ENCODE data around the gene SUMO4. TPM values are rescaled to one million over a fixed set of nuclear protein-coding genes. Genes with fewer than 3 reads are reported as not detected.

SUMO4 gene
- polyA plus RNA-seq, 2 of the 4 experiments (the other 2 are of a cell fraction), result 0.18 TPM; not detected in 1

DNA sequence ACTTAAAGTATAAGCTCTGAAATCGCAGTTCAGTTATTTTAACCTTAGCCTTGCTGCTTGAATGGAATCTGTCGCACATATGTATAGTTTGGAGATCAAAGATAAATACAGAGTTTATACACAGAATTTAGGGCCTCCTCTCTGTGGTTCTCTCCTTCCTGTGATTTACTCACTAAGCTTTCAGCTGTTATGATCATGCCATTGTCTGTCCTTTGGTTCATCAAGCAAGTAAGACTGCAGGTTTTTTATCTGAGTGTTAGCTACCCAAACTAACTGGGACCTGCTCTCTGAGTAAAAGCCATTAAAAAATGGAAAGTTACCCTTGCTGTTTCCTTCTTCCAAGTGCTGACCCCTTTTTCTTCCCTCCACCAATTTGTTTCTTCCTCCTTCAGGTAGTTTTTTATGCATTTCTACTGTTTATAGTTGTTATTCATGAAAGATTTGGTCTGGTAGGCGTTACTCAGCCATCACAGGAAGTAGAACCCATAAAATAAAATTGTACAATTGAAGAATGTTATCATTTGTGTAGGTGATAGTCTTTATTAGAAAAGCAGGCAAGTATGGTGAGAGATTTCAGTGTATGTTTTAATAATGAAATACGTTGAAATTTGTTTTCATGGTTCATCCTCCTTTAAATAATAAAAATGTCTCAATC lies 33.7 kb upstream of the SUMO4 start:
- Histone ChIP-seq H3K27ac (no peak overlapping the region), H3K9me3 (no peaks in the 10 kb centered on the region), H3K4me1 (peaks cover 13% of the 10 kb centered on the region; the same call in 2 of the 3 replicates), H3K4me3 (no peak overlapping the region), H3K4me2 (no peak overlapping the region)
- FAIRE-seq (no peak), DNase-seq (ENCODE audit: low read depth in 1 of 2, low spot score in 1 of 2) (no peak), ATAC-seq (no peak)
- 95% methylated on average over 4 of the region's 4 CpGs for WGBS (ENCODE audit: missing lambda C conversion rate)
- ChIA-PET POLR2A (no interaction called here), CTCF (no interaction called here)
- no peak for TF ChIP-seq CBX8 (IDR thresholded peaks at IDR 0.05)
- no peak for TF ChIP-seq RNF2 (IDR thresholded peaks at IDR 0.05; ENCODE audit: borderline replicate concordance, low read depth)
- TF ChIP-seq CHD4 (IDR thresholded peaks at IDR 0.05; ENCODE audit: borderline replicate concordance), result no peak
- TF ChIP-seq NR3C1 (IDR thresholded peaks at IDR 0.05), result no peak
- TF ChIP-seq ESRRA (IDR thresholded peaks at IDR 0.05; ENCODE audit: borderline replicate concordance, low read length), result no peak
- TF ChIP-seq TP53 (CRISPR knock-in tag; IDR thresholded peaks at IDR 0.05), result no peak
- no peak for TF ChIP-seq HDAC2 (IDR thresholded peaks at IDR 0.05)
- TF ChIP-seq PHF8 (IDR thresholded peaks at IDR 0.05; ENCODE audit: borderline replicate concordance, low read depth), result no peak

DNA sequence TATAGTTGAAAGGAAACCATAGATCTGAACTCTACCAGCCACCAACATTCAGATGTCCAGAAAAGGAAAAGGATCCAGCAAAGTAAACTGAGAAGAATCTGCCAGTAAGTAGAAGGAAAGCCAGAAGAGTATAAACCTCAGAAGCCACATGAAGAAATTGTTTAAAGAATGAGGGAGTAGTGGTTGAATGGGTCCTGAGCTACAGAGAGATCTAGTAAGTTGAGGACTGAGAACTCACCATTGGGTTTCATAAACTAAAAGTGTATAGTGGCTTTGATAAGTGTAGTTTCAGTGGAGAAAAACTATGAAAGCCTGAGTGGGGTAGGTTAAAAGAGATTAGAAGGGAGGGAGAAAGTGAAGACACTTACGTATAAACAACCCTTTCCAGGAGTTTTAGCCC lies 32.0 kb upstream of the SUMO4 start:
- ChIA-PET POLR2A (no interaction called here), CTCF (no interaction called here)
- Histone ChIP-seq H3K4me3 (no peak overlapping the region), H3K27ac (no peak overlapping the region), H3K4me1 (peaks cover 17% of the 10 kb centered on the region; the same call in 2 of the 3 replicates), H3K4me2 (no peak overlapping the region), H3K9me3 (no peaks in the 10 kb centered on the region)
- no peak for ATAC-seq
- 92% methylated on average over 1 of the region's 1 CpG for WGBS (ENCODE audit: missing lambda C conversion rate)
- TF ChIP-seq HDAC2 (IDR thresholded peaks at IDR 0.05) (no peak), USF2 (IDR thresholded peaks at IDR 0.05) (no peak), RCOR1 (IDR thresholded peaks at IDR 0.05; ENCODE audit: low read depth, low read length) (no peak), RFX5 (IDR thresholded peaks at IDR 0.05) (no peak), POLR2A (IDR thresholded peaks at IDR 0.05; ENCODE audit: low read length) (no peak)
- FAIRE-seq, result no peak
- DNase-seq (ENCODE audit: low read depth in 1 of 2, low spot score in 1 of 2), result no peak

GRCh38 chr6:149371154-149371553 lies 28.9 kb upstream of the SUMO4 start:
- ATAC-seq (no peak), DNase-seq (ENCODE audit: low read depth in 1 of 2, low spot score in 1 of 2) (no peak), FAIRE-seq (no peak)
- Histone ChIP-seq H3K9me3 (no peaks in the 10 kb centered on the region), H3K4me2 (no peak overlapping the region), H3K4me3 (no peak overlapping the region), H3K27ac (no peak overlapping the region), H3K4me1 (peaks cover 7% of the 10 kb centered on the region; the same call in 1 of the 3 replicates)
- POLR2A ChIA-PET, result no interaction called here
- CTCF ChIA-PET, result no interaction called here
- TF ChIP-seq EHF (CRISPR knock-in tag; IDR thresholded peaks at IDR 0.05) (no peak), USF2 (IDR thresholded peaks at IDR 0.05) (no peak), RCOR1 (IDR thresholded peaks at IDR 0.05; ENCODE audit: low read depth, low read length) (no peak), KDM5A (IDR thresholded peaks at IDR 0.05) (no peak), MAFK (IDR thresholded peaks at IDR 0.05; ENCODE audit: partially characterized antibody) (no peak), GATA3 (IDR thresholded peaks at IDR 0.05; ENCODE audit: borderline replicate concordance) (no peak), RNF2 (IDR thresholded peaks at IDR 0.05; ENCODE audit: borderline replicate concordance, low read depth) (no peak), TFCP2L1 (CRISPR knock-in tag; IDR thresholded peaks at IDR 0.05) (no peak), CEBPB (IDR thresholded peaks at IDR 0.05) (no peak), POLR2AphosphoS2 (conservative IDR thresholded peaks at IDR 0.05; ENCODE audit: low read length) (no peak), FOSB (CRISPR knock-in tag; IDR thresholded peaks at IDR 0.05) (no peak), HMGXB4 (CRISPR knock-in tag; IDR thresholded peaks at IDR 0.05; ENCODE audit: borderline replicate concordance) (no peak), ZSCAN20 (CRISPR knock-in tag; IDR thresholded peaks at IDR 0.05) (no peak)
- TF ChIP-seq, protein P1, sequence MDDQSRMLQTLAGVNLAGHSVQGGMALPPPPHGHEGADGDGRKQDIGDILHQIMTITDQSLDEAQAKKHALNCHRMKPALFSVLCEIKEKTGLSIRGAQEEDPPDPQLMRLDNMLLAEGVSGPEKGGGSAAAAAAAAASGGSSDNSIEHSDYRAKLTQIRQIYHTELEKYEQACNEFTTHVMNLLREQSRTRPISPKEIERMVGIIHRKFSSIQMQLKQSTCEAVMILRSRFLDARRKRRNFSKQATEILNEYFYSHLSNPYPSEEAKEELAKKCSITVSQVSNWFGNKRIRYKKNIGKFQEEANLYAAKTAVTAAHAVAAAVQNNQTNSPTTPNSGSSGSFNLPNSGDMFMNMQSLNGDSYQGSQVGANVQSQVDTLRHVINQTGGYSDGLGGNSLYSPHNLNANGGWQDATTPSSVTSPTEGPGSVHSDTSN (IDR thresholded peaks at IDR 0.05), result no peak

Measured in A549 (cell line).